B cell (primary cell): ENCODE data around the gene HOXB7. TPM values are rescaled to one million over a fixed set of nuclear protein-coding genes. Genes with fewer than 3 reads are reported as not detected.

ENCODE experiments used
- ATAC-seq: fragments of 200-7000 bp; cut with Tn5 transposase; one replicate; pipeline ENCODE4 v1.10.0; 2021; ENCODE audit warnings: low read depth, mild to moderate bottlenecking, moderate number of reproducible peaks, moderate library complexity
- CTCF ChIA-PET: fragments of 350-600 bp; sonication (Branson Sonifier 250); formaldehyde crosslinking; loops from one replicate; lab custom pipeline; 2021; ENCODE audit warnings: antibody characterized with exemption, inconsistent platforms; lab: Charles Lee
- POLR2A ChIA-PET: fragments of 350-600 bp; sonication (Branson Sonifier 250); formaldehyde crosslinking; loops from one replicate; lab custom pipeline; 2021; ENCODE audit warnings: antibody characterized with exemption; lab: Charles Lee
- DNase-seq: peaks from one replicate; pipeline ENCODE4 v3.0.0; 2013
- H2AFZ ChIP-seq: 2 replicates; pipeline ENCODE4 v1.6.1; 2012; ENCODE audit warnings: mild to moderate bottlenecking, low read depth, low read length; ENCODE audit not compliant: insufficient read depth, poor library complexity, severe bottlenecking
- H3K27ac ChIP-seq, 2 donors: 1 replicate in 1 of 2; 2 replicates in 1 of 2; pipeline ENCODE4 v1.5.1; 2012 to 2013; ENCODE audit warnings: low read length in 2 of 2, mild to moderate bottlenecking in 2 of 2, moderate library complexity in 1 of 2
- H3K27me3 ChIP-seq, 4 experiments: fragments of 200-600 bp in 1 of 4; sonication (generic) in 1 of 4; replicated peaks in 1 of 4; 1 replicate in 2 of 4; 2 replicates in 2 of 4; pipeline versions ENCODE4 v1.6.1 to v1.7.0; 2013 to 2016; ENCODE audit warnings: low read length in 3 of 4, mild to moderate bottlenecking in 2 of 4, mixed read lengths in 1 of 4, moderate library complexity in 1 of 4; ENCODE audit not compliant: insufficient read depth in 4 of 4, control insufficient read depth in 3 of 4; ENCODE audit errors: control extremely low read depth in 1 of 4
- H3K36me3 ChIP-seq, 2 experiments: replicated peaks in 1 of 2; 1 replicate in 1 of 2; 2 replicates in 1 of 2; pipeline versions ENCODE4 v1.6.1 to v1.7.1; 2013; ENCODE audit warnings: low read length in 1 of 2; ENCODE audit not compliant: insufficient read depth in 2 of 2, control insufficient read depth in 1 of 2; ENCODE audit errors: control extremely low read depth in 1 of 2, extremely low read depth in 1 of 2
- H3K4me1 ChIP-seq, 2 donors: fragments of 200-600 bp in 1 of 2; sonication (generic) in 1 of 2; 1 replicate in 1 of 2; 2 replicates in 1 of 2; pipeline versions ENCODE4 v1.5.1 to v1.6.1; 2013 to 2017; ENCODE audit warnings: low read length in 2 of 2; ENCODE audit not compliant: control insufficient read depth in 2 of 2, insufficient read depth in 2 of 2
- H3K4me2 ChIP-seq: replicated peaks from 2 replicates; pipeline ENCODE3; 2012; ENCODE audit warnings: mild to moderate bottlenecking, low read depth, low read length; ENCODE audit not compliant: poor library complexity, severe bottlenecking
- H3K4me3 ChIP-seq, 5 experiments: fragments of 200-600 bp in 1 of 5; sonication (generic) in 1 of 5; 1 replicate in 3 of 5; 2 replicates in 2 of 5; pipeline versions ENCODE4 v1.5.1 to v1.7.0; 2011 to 2016; ENCODE audit warnings: low read length in 4 of 5, mild to moderate bottlenecking in 4 of 5, low read depth in 2 of 5, control low read depth in 1 of 5, moderate library complexity in 1 of 5; ENCODE audit not compliant: insufficient read depth in 1 of 5; ENCODE audit errors: control extremely low read depth in 1 of 5, extremely low read depth in 1 of 5
- H3K79me2 ChIP-seq: fragments of 200-600 bp; sonication (generic); one replicate; pipeline ENCODE4 v1.6.0; 2016; ENCODE audit warnings: low read length; ENCODE audit not compliant: control insufficient read depth, insufficient read depth
- H3K9ac ChIP-seq: fragments of 200-600 bp; sonication (generic); 2 replicates; pipeline ENCODE4 v1.6.1; 2017; ENCODE audit warnings: mild to moderate bottlenecking, low read length, moderate library complexity
- H3K9me3 ChIP-seq, 3 donors: one replicate each; pipeline versions ENCODE4 v1.6.1 to v1.7.1; 2013; ENCODE audit warnings: low read length in 2 of 3; ENCODE audit not compliant: control insufficient read depth in 2 of 3, insufficient read depth in 1 of 3; ENCODE audit errors: control extremely low read depth in 1 of 3
- H4K20me1 ChIP-seq: 2 replicates; pipeline ENCODE4 v1.6.0; 2012; ENCODE audit warnings: mild to moderate bottlenecking, low read length; ENCODE audit not compliant: insufficient read depth, control insufficient read depth, poor library complexity, severe bottlenecking
- H3K27ac Mint-ChIP-seq: one replicate; pipeline ENCODE4 v1.8.0; 2021; ENCODE audit warnings: mixed read lengths
- H3K27me3 Mint-ChIP-seq: one replicate; pipeline ENCODE4 v1.8.0; 2021; ENCODE audit warnings: mixed read lengths
- H3K4me1 Mint-ChIP-seq: one replicate; pipeline ENCODE4 v1.8.0; 2021; ENCODE audit warnings: mixed read lengths
- H3K4me3 Mint-ChIP-seq: one replicate; pipeline ENCODE4 v1.8.0; 2021; ENCODE audit warnings: mixed read lengths
- H3K9me3 Mint-ChIP-seq: one replicate; pipeline ENCODE4 v1.8.0; 2022; ENCODE audit warnings: mixed read lengths; ENCODE audit not compliant: insufficient read depth
- CTCF ChIP-seq: fragments of 200-600 bp; IDR thresholded peaks from one replicate; pipeline ENCODE4 v1.8.0; 2022; ENCODE audit warnings: antibody characterized with exemption, mild to moderate bottlenecking
- EZH2 ChIP-seq: IDR thresholded peaks from 2 replicates; pipeline ENCODE4 v1.6.1; 2012; ENCODE audit warnings: borderline replicate concordance, low read depth, mild to moderate bottlenecking, moderate library complexity, low read length; ENCODE audit not compliant: insufficient read depth, poor library complexity, severe bottlenecking
- WGBS: methylation state at CpG from one replicate; pipeline ENCODE4 v1.1.5; 2013; ENCODE audit warnings: missing lambda C conversion rate; ENCODE audit not compliant: insufficient coverage; 5-methylcytosine and 5-hydroxymethylcytosine counted together
- intact Hi-C: fragments of 100-400 bp; cut with micrococcal nuclease; formaldehyde crosslinking; loops from one replicate; pipeline ENCODE4 v1.10.0; 2022
- polyA plus RNA-seq: library from polyadenylated mRNA; depleted of rRNA; stranded (reverse); fragments of >200 nt; gene quantifications from 2 replicates; pipeline ENCODE4 v1.2.3, GENCODE V29; 2012
- total RNA-seq, 2 donors: library from RNA; stranded (reverse); fragments of 120-200 nt in 1 of 2; gene quantifications; 1 replicate in 1 of 2; 2 replicates in 1 of 2; pipeline versions ENCODE4 v1.2.3 to v1.2.4, GENCODE V29; 2013 to 2022

Gene HOXB7
- total and polyA plus RNA-seq, 2 donors (not counting 1 experiment from before 2014, with no cell fraction given) = 0.25 to 1.3 TPM

- ChIA-PET CTCF (interaction anchor here (0.7 kb wide), 2 partner anchors 212 to 301 kb away, joined by 3 read pairs; no protein-coding TSS in a partner anchor), POLR2A (no interaction called here)
- intact Hi-C loops = no loop called here
- Histone ChIP-seq H3K27me3 (peaks cover 0 to 51% (median 19%) of the 10 kb centered on the region in 4 experiments), H3K27ac (no peak overlapping the region), H3K9ac (no peak overlapping the region), H4K20me1 (no peaks in the 10 kb centered on the region), H3K36me3 (no peaks in the 10 kb centered on the region), H3K4me2 (no peak overlapping the region), H2AFZ (no peak overlapping the region), H3K9me3 (peaks cover 0 to 3% (median 0%) of the 10 kb centered on the region in 3 donors), H3K4me1 (peaks cover 5 to 6% of the 10 kb centered on the region in 2 donors), H3K4me3 (no peak overlapping the region), H3K79me2 (no peaks in the 10 kb centered on the region)
- 100% methylated on average over 8 of the region's 10 CpGs for WGBS
- ATAC-seq (no peak), DNase-seq (no peak)
- H3K9me3 Mint-ChIP-seq = no peaks in the 10 kb centered on the region
- H3K4me1 Mint-ChIP-seq = peaks cover 9% of the 10 kb centered on the region
- H3K27me3 Mint-ChIP-seq = peaks cover 19% of the 10 kb centered on the region
- H3K4me3 Mint-ChIP-seq = no peak overlapping the region
- H3K27ac Mint-ChIP-seq = no peak overlapping the region
- TF ChIP-seq EZH2 = no peak
- TF ChIP-seq CTCF = no peak
Measured at GRCh38 chr17:48563867-48564187, 47.0 kb downstream of the HOXB7 start.

- TF ChIP-seq CTCF = no peak
- no peak for TF ChIP-seq EZH2
- 87% methylated on average over 3 of the region's 6 CpGs for WGBS
Measured at GRCh38 chr17:48563385-48563838, 47.4 kb downstream of the HOXB7 start.

More at GRCh38 chr17:48563385-48563838, 47.4 kb downstream of the HOXB7 start:
- peaks cover 0 to 3% (median 0%) of the 10 kb centered on the region in 3 donors for H3K9me3 ChIP-seq
- H3K9ac ChIP-seq = no peak overlapping the region
- Mint-ChIP-seq H3K9me3 (no peaks in the 10 kb centered on the region), H3K4me1 (peaks cover 6% of the 10 kb centered on the region), H3K4me3 (no peak overlapping the region), H3K27me3 (peaks cover 19% of the 10 kb centered on the region), H3K27ac (no peak overlapping the region)
- H2AFZ ChIP-seq = no peak overlapping the region
- ChIA-PET CTCF (interaction anchor here (0.6 to 0.7 kb wide), 3 partner anchors 79 to 301 kb away, joined by 3 read pairs; no protein-coding TSS in a partner anchor), POLR2A (no interaction called here)
- ATAC-seq (no peak), DNase-seq (no peak)
- H3K36me3 ChIP-seq = no peaks in the 10 kb centered on the region
- no peak overlapping the region for H3K4me2 ChIP-seq
- peaks cover 1 to 2% of the 10 kb centered on the region in 2 donors for H3K4me1 ChIP-seq
- H4K20me1 ChIP-seq = no peaks in the 10 kb centered on the region
- H3K27ac ChIP-seq = no peak overlapping the region
- no peaks in the 10 kb centered on the region for H3K79me2 ChIP-seq
- intact Hi-C loops = no loop called here
- peaks cover 0 to 47% (median 15%) of the 10 kb centered on the region in 4 experiments for H3K27me3 ChIP-seq
- H3K4me3 ChIP-seq = no peak overlapping the region
